ENCODE results near the gene CCDC169.
"Not testable (repeated sequence)": the region's sequence is repeated elsewhere in the genome, so short reads cannot be mapped to it uniquely, and the experiment has no call there.

The CCDC169 gene

GRCh38 chr13:36329361-36329760, 31.7 kb upstream of the CCDC169 start:
- Histone ChIP-seq H3K27ac (ENCODE audit: low read depth, low read length, poor library complexity, severe bottlenecking) (no peak overlapping the region), H3F3A (ENCODE audit: insufficient read depth, low read length) (no peaks in the 10 kb centered on the region), H3K4me1 (ENCODE audit: insufficient read depth, low read length, severe bottlenecking) (no peaks in the 10 kb centered on the region), H3K27me3 (ENCODE audit: insufficient read depth, low read length) (no peaks in the 10 kb centered on the region), H3K36me3 (ENCODE audit: insufficient read depth, low read length) (no peaks in the 10 kb centered on the region), H3K9ac (ENCODE audit: low read length) (no peak overlapping the region), H3K4me3 (ENCODE audit: low read depth, low read length, poor library complexity, severe bottlenecking) (no peak overlapping the region), H3K9me3 (ENCODE audit: low read length) (no peaks in the 10 kb centered on the region), H3K9me2 (ENCODE audit: low read depth, low read length) (no peaks in the 10 kb centered on the region), H3K79me2 (ENCODE audit: insufficient read depth, low read length) (no peaks in the 10 kb centered on the region), H2AFZ (ENCODE audit: low read length) (no peak overlapping the region), H3K4me2 (ENCODE audit: low read length) (no peak overlapping the region), H4K20me1 (ENCODE audit: insufficient read depth, low read length) (no peaks in the 10 kb centered on the region)
- TF ChIP-seq EZH2 (IDR thresholded peaks at IDR 0.05; ENCODE audit: borderline replicate concordance, low read length) (no peak), CTCF (IDR thresholded peaks at IDR 0.05; ENCODE audit: low read length) (no peak)

- Histone ChIP-seq H3K79me2 (ENCODE audit: insufficient read depth, low read length) (no peaks in the 10 kb centered on the region), H4K20me1 (ENCODE audit: insufficient read depth, low read length) (no peaks in the 10 kb centered on the region), H3K4me2 (ENCODE audit: low read length) (no peak overlapping the region), H3K9ac (ENCODE audit: low read length) (no peak overlapping the region), H3K4me3 (ENCODE audit: low read depth, low read length, poor library complexity, severe bottlenecking) (no peak overlapping the region), H2AFZ (ENCODE audit: low read length) (no peak overlapping the region), H3K36me3 (ENCODE audit: insufficient read depth, low read length) (no peaks in the 10 kb centered on the region), H3F3A (ENCODE audit: insufficient read depth, low read length) (no peaks in the 10 kb centered on the region), H3K27ac (ENCODE audit: low read depth, low read length, poor library complexity, severe bottlenecking) (no peak overlapping the region), H3K9me3 (ENCODE audit: low read length) (no peaks in the 10 kb centered on the region), H3K4me1 (ENCODE audit: insufficient read depth, low read length, severe bottlenecking) (no peaks in the 10 kb centered on the region), H3K27me3 (ENCODE audit: insufficient read depth, low read length) (no peaks in the 10 kb centered on the region), H3K9me2 (ENCODE audit: low read depth, low read length) (no peaks in the 10 kb centered on the region)
- TF ChIP-seq EZH2 (IDR thresholded peaks at IDR 0.05; ENCODE audit: borderline replicate concordance, low read length) (no peak), CTCF (IDR thresholded peaks at IDR 0.05; ENCODE audit: low read length) (no peak)
These were observed 31.2 kb upstream of the CCDC169 start for GRCh38 chr13:36328821-36329220.

GRCh38 chr13:36325912-36326311, 28.3 kb upstream of the CCDC169 start:
- no peak overlapping the region for H2AFZ ChIP-seq (ENCODE audit: low read length)
- no peaks in the 10 kb centered on the region for H3F3A ChIP-seq (ENCODE audit: insufficient read depth, low read length)
- no peaks in the 10 kb centered on the region for H3K9me2 ChIP-seq (ENCODE audit: low read depth, low read length)
- TF ChIP-seq EZH2 (IDR thresholded peaks at IDR 0.05; ENCODE audit: borderline replicate concordance, low read length), result no peak
- TF ChIP-seq CTCF (IDR thresholded peaks at IDR 0.05; ENCODE audit: low read length), result no peak
- H3K4me1 ChIP-seq (ENCODE audit: insufficient read depth, low read length, severe bottlenecking), result no peaks in the 10 kb centered on the region
- H3K27ac ChIP-seq (ENCODE audit: low read depth, low read length, poor library complexity, severe bottlenecking), result no peak overlapping the region
- H3K9me3 ChIP-seq (ENCODE audit: low read length), result no peaks in the 10 kb centered on the region
- H3K27me3 ChIP-seq (ENCODE audit: insufficient read depth, low read length), result no peaks in the 10 kb centered on the region
- H3K79me2 ChIP-seq (ENCODE audit: insufficient read depth, low read length), result no peaks in the 10 kb centered on the region
- H3K4me2 ChIP-seq (ENCODE audit: low read length), result no peak overlapping the region
- H4K20me1 ChIP-seq (ENCODE audit: insufficient read depth, low read length), result no peaks in the 10 kb centered on the region
- H3K9ac ChIP-seq (ENCODE audit: low read length), result no peak overlapping the region
- no peak overlapping the region for H3K4me3 ChIP-seq (ENCODE audit: low read depth, low read length, poor library complexity, severe bottlenecking)
- H3K36me3 ChIP-seq (ENCODE audit: insufficient read depth, low read length), result no peaks in the 10 kb centered on the region

- H3K9ac ChIP-seq (ENCODE audit: low read length); H3F3A ChIP-seq (ENCODE audit: insufficient read depth, low read length); H3K9me2 ChIP-seq (ENCODE audit: low read depth, low read length); H3K4me1 ChIP-seq (ENCODE audit: insufficient read depth, low read length, severe bottlenecking); H2AFZ ChIP-seq (ENCODE audit: low read length); H3K36me3 ChIP-seq (ENCODE audit: insufficient read depth, low read length); H3K79me2 ChIP-seq (ENCODE audit: insufficient read depth, low read length); H3K27ac ChIP-seq (ENCODE audit: low read depth, low read length, poor library complexity, severe bottlenecking); H3K4me2 ChIP-seq (ENCODE audit: low read length); H4K20me1 ChIP-seq (ENCODE audit: insufficient read depth, low read length); H3K4me3 ChIP-seq (ENCODE audit: low read depth, low read length, poor library complexity, severe bottlenecking); H3K9me3 ChIP-seq (ENCODE audit: low read length); H3K27me3 ChIP-seq (ENCODE audit: insufficient read depth, low read length): not testable (repeated sequence)
These were observed 27.3 kb upstream of the CCDC169 start for GRCh38 chr13:36324881-36325280.

All from OCI-LY1 (cell line).